Muscle layer of duodenum (tissue), 2 donors: ENCODE measurements around the gene FLOT1.

Experiments
- H3K27ac ChIP-seq: one replicate; pipeline ENCODE4 v1.7.0; 2013; ENCODE audit warnings: mild to moderate bottlenecking, low read length
- H3K27me3 ChIP-seq: one replicate; pipeline ENCODE4 v1.7.0; 2013; ENCODE audit warnings: low read depth, mild to moderate bottlenecking, control low read depth, low read length
- H3K36me3 ChIP-seq, 2 donors: one replicate each; pipeline ENCODE4 v1.7.0; 2013; ENCODE audit warnings: low read length in 2 of 2, control low read depth in 1 of 2, mild to moderate bottlenecking in 1 of 2; ENCODE audit not compliant: insufficient read depth in 2 of 2, control insufficient read depth in 1 of 2
- H3K4me1 ChIP-seq, 2 donors: one replicate each; pipeline ENCODE4 v1.7.0; 2013; ENCODE audit warnings: low read length in 2 of 2, mild to moderate bottlenecking in 2 of 2, control low read depth in 1 of 2, moderate library complexity in 1 of 2; ENCODE audit not compliant: insufficient read depth in 2 of 2, control insufficient read depth in 1 of 2
- H3K4me3 ChIP-seq, 2 donors: one replicate each; pipeline ENCODE4 v1.7.0; 2013; ENCODE audit warnings: low read length in 2 of 2, low read depth in 1 of 2, mild to moderate bottlenecking in 1 of 2
- H3K9me3 ChIP-seq, 2 donors: one replicate each; pipeline ENCODE4 v1.7.0; 2013; ENCODE audit warnings: low read length in 2 of 2, control low read depth in 1 of 2, mild to moderate bottlenecking in 1 of 2; ENCODE audit not compliant: control insufficient read depth in 1 of 2
- donor health status: healthy.

Gene FLOT1

DNA sequence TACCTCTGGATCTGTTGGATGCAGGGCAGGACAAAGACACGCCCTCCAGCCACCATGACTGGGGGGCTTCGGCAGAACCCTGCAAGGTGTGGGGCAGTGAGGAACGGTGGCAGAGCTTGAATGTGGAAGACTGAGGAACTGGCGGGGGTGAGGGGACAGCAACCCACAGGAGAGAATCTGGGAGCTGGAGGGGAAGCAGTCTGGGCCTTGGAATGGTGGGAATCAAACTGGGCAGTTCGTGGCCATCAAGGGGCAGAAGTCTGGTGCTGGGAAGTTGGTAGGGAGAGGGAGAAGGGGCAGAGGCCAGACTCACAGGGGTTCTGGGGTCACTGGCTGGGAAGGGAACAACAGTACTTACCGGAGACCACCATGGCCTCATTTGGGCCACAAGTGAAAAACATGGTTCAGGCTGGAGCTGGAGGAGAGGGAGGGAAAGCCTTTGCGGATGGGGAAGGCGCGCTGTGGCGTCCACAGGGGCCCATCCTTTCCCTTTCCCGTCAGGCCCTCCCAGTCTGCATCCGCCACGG is 635 bp downstream of the FLOT1 start:
- peak overlapping the region; percentile 99 for H3K27ac ChIP-seq
- no peaks in the 10 kb centered on the region for H3K27me3 ChIP-seq
- H3K4me1 ChIP-seq: peaks cover 8 to 29% of the 10 kb centered on the region in 2 donors
- H3K36me3 ChIP-seq: peaks cover 28 to 41% of the 10 kb centered on the region in 2 donors
- peak overlapping the region; percentile 78 to 87 for H3K4me3 ChIP-seq
- H3K9me3 ChIP-seq: no peaks in the 10 kb centered on the region

DNA sequence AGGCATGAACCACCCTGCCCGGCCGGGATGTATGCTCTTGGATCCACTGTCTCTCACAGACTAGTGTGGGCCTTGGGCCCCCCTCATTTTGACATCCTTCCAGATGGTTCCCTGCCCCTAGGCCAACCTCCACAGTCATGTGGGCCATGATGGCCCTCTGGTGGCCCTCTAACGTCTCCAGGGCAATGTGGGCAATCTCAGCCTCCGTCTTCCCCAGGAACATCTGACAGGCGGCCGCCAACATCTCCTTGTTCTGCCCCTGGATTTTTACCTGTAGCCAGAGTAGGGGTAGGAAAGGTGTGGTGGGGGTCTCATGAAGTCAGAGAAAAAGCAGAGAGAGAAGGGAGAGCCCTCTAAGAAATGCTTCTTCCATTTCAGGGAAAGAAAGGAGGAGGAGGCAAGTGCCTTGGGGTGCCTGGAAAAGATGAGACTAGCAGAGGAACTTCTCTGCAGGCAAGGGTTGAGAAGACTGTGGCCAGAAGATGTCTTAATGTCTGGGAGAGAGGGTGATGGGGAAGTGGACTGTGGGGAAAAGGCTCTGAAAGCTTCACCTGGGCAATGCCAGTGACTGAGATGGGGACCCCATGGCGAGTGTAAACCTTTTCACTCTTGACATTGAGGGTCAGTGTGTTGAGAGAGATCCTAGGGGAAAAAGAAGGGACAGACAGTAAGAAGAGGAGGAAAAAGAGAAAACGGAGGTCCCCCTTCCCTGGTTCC is 1.3 kb downstream of the FLOT1 start:
- Histone ChIP-seq H3K9me3 (no peaks in the 10 kb centered on the region), H3K4me3 (peak overlapping the region; percentile 78 to 87), H3K36me3 (peaks cover 28 to 42% of the 10 kb centered on the region in 2 donors), H3K27me3 (no peaks in the 10 kb centered on the region), H3K27ac (peak overlapping the region; percentile 99), H3K4me1 (peaks cover 8 to 29% of the 10 kb centered on the region in 2 donors)

DNA sequence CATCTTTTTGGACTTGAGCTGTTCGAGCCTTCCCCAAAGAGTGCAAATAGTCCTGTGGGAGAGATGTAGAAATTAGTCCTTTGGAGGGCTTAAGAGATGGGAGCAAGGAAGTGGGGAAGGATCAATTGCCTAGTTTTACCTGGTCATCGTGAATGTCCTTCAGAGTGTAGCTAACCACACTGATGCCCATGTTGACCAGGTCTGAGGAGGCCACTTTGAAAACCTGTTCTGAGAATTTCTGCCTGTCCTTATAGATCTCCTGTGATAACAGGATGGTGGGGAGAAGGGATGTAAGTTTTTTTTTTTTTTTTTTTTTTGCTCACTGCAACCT is 2.0 kb downstream of the FLOT1 start:
- Histone ChIP-seq H3K4me1 (peaks cover 8 to 29% of the 10 kb centered on the region in 2 donors), H3K9me3 (no peaks in the 10 kb centered on the region), H3K27ac (no peak overlapping the region), H3K36me3 (peaks cover 28 to 49% of the 10 kb centered on the region in 2 donors), H3K27me3 (no peaks in the 10 kb centered on the region), H3K4me3 (no peak overlapping the region)

DNA sequence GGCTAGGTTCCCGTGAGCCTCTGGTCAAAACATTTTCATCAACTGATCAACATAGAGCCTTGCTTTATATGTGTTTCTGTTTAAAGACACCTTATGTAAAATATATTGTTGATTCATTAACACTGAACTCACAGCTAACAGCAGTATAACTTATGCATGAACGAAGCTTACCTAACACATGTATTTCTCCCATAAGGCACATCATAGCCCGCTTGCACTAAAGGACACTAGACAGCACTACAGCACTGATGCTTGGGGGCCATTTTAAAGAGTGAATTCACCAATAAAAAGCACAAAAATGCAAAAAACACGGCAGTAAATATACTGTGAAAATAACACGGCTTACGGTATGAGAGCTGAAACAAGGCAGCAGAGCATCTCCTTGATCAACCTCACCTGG is 4.0 kb downstream of the FLOT1 start:
- H3K9me3 ChIP-seq: no peaks in the 10 kb centered on the region
- peaks cover 31 to 68% of the 10 kb centered on the region in 2 donors for H3K36me3 ChIP-seq
- no peaks in the 10 kb centered on the region for H3K27me3 ChIP-seq
- no peak overlapping the region for H3K4me3 ChIP-seq
- no peak overlapping the region for H3K27ac ChIP-seq
- H3K4me1 ChIP-seq: peaks cover 8 to 29% of the 10 kb centered on the region in 2 donors

DNA sequence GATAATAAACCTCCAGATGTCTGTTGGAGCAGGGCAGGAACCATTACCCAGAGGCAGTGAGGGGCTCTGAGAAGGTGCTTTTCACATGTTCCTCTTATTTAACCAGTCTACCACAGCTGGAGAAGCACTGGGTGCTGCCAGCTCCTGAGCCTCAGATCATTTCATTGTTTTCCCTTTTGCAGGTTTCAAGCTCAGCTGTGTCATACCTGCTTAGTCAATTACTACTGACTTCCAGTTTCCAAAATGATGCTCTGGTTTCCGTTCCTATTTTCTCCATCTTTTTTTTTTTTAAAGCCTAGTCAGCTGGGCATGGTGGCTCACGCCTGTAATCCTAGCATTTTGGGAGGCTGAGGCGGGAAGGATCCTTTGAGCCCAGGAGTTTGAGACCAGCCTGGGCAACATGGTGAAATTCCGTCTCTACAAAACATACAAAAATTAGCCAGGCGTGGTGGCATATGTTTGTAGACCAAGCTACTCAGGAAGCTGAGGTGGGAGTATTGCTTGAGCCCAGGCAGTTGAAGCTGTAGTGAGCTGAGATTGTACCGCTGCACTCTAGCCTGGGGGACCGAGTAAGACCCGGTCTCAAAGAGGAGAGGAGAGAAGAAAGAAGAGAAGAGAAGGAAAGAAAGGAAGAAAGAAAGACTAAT is 6.7 kb downstream of the FLOT1 start:
- peaks cover 35 to 81% of the 10 kb centered on the region in 2 donors for H3K36me3 ChIP-seq
- H3K27ac ChIP-seq: no peak overlapping the region
- H3K9me3 ChIP-seq: no peaks in the 10 kb centered on the region
- H3K27me3 ChIP-seq: no peaks in the 10 kb centered on the region
- H3K4me3 ChIP-seq: no peak overlapping the region
- H3K4me1 ChIP-seq: peaks cover 0 to 21% of the 10 kb centered on the region in 2 donors

DNA sequence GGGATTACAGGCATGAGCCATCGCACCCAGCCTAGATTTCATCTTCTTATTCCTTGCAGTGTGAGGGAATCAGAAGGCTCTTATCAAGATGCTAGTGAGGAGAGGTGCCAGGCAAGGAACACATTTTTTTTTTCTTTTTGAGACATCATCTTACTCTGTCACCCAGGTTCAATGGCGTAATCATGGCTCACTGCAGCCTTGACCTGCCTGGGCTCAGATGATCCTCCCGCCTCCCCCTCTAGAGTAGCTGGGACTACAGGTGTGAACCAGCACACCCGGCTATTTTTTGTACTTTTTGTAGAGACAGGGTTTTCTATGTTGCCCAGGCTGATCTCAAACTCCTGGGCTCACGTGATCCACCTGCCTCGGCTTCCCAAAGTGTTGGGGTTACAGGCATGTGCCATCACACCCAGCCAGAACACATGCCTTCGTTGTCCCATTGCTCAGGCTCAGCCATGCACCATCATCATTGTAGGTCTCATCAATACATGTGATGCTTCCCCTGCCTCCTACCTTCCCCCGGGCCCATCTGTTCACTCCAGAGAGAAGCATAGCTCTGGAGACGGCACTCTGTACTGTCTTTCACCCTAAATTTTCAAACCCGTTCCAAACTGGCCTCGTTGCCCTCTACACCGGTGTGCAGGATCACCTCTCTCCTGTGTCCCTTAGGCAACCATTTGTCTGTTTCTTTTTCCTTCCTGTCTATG is 10.1 kb downstream of the FLOT1 start:
- Histone ChIP-seq H3K4me1 (peaks cover 0 to 9% of the 10 kb centered on the region in 2 donors), H3K27ac (no peak overlapping the region), H3K27me3 (no peaks in the 10 kb centered on the region), H3K9me3 (no peaks in the 10 kb centered on the region), H3K36me3 (peaks cover 35 to 75% of the 10 kb centered on the region in 2 donors), H3K4me3 (no peak overlapping the region)

DNA sequence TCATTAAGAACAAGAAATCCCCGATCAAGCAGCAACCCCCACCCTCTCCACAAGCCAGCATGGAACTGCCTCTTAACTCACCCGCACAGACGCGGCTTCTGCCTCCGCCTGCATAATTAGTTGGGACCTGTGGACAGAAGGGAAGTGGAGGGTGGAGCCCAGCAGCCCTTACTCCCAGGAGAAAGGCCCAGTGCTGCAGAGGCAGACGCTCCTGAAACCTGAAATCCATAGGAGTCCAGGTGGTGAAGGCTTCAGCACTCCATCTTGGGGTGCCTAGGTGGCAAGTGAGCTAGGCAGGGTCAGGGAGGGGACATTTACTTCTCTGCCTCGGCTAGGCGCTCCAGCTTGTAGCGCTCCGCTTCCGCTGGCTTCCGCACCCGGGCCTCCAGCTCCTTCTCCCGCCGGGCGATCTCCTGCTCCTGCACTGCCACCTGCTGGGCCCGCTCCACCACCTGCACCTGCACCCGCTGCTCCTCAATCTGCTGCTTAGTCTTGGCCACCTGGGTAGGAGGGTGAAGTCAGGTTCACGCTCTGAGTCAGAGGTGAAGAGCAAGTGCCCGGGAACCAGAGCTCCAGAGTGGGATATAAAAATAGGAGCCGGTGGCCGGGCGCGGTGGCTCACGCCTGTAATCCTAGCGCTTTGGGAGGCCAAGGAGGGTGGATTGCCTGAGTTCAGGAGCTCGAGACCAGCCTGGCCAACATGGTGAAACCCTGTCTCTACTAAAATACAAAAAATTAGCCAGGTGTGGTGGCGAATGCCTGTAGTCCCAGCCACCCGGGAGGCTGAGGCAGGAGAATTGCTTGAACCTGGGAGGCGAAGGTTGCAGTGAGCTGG is 11.7 kb downstream of the FLOT1 start:
- Histone ChIP-seq H3K4me1 (peaks cover 0 to 11% of the 10 kb centered on the region in 2 donors), H3K9me3 (no peaks in the 10 kb centered on the region), H3K4me3 (peak overlapping the region in 1 of 2 donors; percentile 28), H3K27me3 (no peaks in the 10 kb centered on the region), H3K27ac (no peak overlapping the region), H3K36me3 (peaks cover 45 to 78% of the 10 kb centered on the region in 2 donors)

DNA sequence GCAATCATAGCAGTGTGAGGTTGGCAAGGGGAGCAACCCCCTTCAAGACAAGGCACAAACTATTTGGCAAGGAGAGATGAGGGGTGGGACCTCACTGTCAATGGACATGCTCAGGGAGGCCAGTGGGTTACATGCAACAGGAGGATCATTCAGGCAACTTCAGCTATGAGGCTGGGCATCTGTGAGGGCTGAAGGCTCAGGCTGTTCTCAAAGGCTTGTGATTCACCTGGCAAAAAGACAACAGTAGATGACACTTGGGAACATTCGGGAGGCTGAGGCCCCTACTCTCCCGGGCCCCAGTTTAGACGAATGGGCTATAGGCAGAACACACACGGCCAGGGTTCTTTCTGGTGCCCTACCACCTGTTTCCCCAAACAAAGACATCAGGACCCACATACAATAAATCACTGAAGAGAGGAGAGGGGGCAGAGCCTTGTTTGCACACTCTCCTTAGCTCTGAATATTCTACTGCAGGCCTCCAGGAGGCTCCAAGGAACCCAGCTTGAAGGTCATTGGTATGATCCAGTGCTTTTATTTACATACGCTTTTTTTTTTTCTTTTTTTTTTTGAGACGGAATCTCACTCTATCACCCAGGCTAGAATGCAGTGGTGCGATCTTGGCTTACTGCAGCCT is 14.4 kb downstream of the FLOT1 start:
- peaks cover 0 to 33% of the 10 kb centered on the region in 2 donors for H3K4me1 ChIP-seq
- no peak overlapping the region for H3K4me3 ChIP-seq
- H3K9me3 ChIP-seq: no peaks in the 10 kb centered on the region
- no peaks in the 10 kb centered on the region for H3K27me3 ChIP-seq
- peaks cover 62 to 75% of the 10 kb centered on the region in 2 donors for H3K36me3 ChIP-seq
- H3K27ac ChIP-seq: no peak overlapping the region

DNA sequence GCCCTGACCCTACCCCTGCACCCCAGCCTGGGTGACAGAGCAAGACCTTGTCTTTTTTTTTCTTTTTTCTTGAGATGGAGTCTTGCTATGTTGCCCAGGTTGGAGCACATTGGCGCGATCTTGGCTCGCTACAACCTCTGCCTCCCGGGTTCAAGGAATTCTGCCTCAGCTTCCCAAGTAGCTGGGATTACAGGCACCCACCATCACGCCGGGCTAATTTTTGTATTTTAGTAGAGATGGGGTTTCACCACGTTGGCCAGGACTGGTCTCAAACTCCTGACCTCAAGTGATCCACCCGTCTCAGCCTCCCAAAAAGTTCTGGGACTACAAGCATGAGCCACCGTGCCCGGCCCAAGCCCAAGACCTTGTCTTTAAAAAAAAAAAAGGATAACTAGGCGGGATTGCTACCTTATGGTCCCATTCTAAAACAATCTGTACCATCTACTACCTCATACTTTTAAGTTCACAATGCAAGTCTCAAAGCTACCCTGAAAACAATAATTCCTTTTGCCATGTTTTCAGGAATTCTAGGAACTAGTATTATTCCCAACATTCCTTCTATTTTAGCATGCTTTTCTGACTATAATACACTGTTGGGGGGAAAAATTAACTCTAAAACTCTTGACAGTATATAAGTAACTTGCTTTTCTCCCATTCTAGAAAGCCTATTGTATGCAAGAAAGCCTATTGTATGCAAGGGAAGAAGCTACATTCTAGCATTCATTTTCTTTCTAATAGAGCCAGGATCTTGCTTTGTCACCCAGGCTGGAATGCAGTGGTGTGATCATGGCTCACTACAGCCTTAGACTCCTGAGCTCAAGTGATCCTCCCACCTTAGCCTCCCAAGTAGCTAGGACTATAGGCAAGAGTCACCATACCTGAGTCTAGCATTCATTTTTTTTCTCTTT is 15.7 kb downstream of the FLOT1 start:
- Histone ChIP-seq H3K4me1 (peaks cover 0 to 45% of the 10 kb centered on the region in 2 donors), H3K36me3 (peaks cover 60 to 71% of the 10 kb centered on the region in 2 donors), H3K27ac (no peak overlapping the region), H3K27me3 (no peaks in the 10 kb centered on the region), H3K4me3 (no peak overlapping the region), H3K9me3 (no peaks in the 10 kb centered on the region)
